ENCODE results near the gene POLD3.
A peak's percentile ranks its signal among the peaks of the same experiment; 100 is the strongest.

The POLD3 gene

GRCh38 chr11:74592063-74592440 lies 330 bp upstream of the POLD3 start:
- no peaks in the 10 kb centered on the region for H3K9me3 ChIP-seq (replicated peaks; ENCODE audit: low read length)
- H3K4me2 ChIP-seq (ENCODE audit: low read length): peak overlapping the region; percentile 95
- peaks cover 4% of the 10 kb centered on the region for H3K36me3 ChIP-seq (ENCODE audit: insufficient read depth, low read length)
- peak overlapping the region; percentile 93 for H3K4me3 ChIP-seq (ENCODE audit: low read length)
- H3K27me3 ChIP-seq (ENCODE audit: control insufficient read depth, insufficient read depth, low read length): peaks cover 6% of the 10 kb centered on the region
- peak overlapping the region; percentile 94 for H3K9ac ChIP-seq (ENCODE audit: low read depth, low read length)
- H3K4me1 ChIP-seq (ENCODE audit: control insufficient read depth, insufficient read depth, low read length): peaks cover 6% of the 10 kb centered on the region

DNA sequence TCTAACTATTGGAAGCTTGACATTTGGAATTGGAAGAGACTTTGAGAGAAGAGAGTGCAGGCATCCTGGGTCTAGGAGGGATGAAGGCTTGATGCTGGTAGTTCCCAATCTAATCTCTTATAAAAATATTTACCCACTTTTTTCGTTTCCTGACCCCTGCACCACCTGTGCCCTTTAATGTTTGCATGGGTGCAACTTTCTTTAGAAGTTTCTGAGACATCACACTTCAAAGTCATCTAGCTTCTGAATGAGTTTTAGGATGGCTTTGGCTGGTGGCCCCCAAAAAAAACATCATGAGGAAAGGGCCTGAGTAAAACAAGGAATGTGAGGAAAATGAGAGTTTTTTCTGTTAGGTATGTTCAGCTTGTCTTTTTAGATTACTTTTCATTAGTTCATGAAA lies 1.1 kb downstream of the POLD3 start:
- Histone ChIP-seq H3K4me1 (ENCODE audit: control insufficient read depth, insufficient read depth, low read length) (peaks cover 6% of the 10 kb centered on the region), H3K4me3 (ENCODE audit: low read length) (peak overlapping the region; percentile 93), H3K27me3 (ENCODE audit: control insufficient read depth, insufficient read depth, low read length) (no peaks in the 10 kb centered on the region), H3K9ac (ENCODE audit: low read depth, low read length) (peak overlapping the region; percentile 94), H3K36me3 (ENCODE audit: insufficient read depth, low read length) (peaks cover 5% of the 10 kb centered on the region), H3K4me2 (ENCODE audit: low read length) (peak overlapping the region; percentile 95), H3K9me3 (replicated peaks; ENCODE audit: low read length) (no peaks in the 10 kb centered on the region)

DNA sequence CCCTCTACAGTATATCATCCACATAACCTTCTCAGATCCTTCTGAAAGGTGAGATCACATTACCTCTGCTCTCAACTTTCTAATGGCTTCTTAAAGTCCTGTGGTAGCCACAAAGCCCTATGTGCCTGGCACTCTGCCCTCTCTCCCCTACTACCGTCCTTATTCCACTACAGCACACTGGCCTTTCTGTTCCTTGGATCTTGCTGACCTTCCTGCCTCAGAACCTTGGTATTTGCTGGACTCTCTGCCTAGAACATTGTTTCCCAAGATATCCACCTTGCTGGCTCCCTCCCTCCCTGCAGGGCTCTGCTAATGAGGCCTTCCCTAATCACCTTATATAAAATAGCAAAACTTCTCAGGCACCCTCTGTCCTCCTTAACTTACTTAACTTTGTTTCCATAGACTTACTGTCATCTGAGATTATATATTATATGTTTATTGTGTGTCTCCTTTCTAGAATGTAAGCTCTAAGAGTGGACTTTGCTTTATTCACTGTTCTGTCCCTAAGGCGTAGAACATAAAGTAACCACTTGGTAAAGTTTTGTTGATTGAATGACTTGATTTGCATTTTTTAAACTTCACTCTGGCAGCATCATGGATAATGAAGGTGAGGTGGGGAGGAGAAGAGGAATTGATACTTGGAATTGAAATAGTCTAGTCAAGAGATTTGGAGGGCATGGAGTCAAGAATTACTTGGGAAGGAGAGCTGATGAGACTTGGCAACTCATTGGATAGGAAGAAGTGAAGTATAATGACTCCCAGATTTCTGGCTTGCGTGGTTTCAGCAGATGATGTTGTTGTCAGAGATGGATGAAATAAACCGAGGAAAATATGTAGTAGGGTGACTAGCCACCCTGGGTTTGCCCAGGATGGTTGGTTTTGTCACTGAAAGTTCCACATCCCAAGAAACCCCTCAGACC lies 10.5 kb downstream of the POLD3 start:
- H3K27me3 ChIP-seq (ENCODE audit: control insufficient read depth, insufficient read depth, low read length): no peaks in the 10 kb centered on the region
- peaks cover 9% of the 10 kb centered on the region for H3K36me3 ChIP-seq (ENCODE audit: insufficient read depth, low read length)
- no peaks in the 10 kb centered on the region for H3K4me1 ChIP-seq (ENCODE audit: control insufficient read depth, insufficient read depth, low read length)
- H3K9me3 ChIP-seq (replicated peaks; ENCODE audit: low read length): no peaks in the 10 kb centered on the region
- no peak overlapping the region for H3K9ac ChIP-seq (ENCODE audit: low read depth, low read length)
- no peak overlapping the region for H3K4me3 ChIP-seq (ENCODE audit: low read length)
- H3K4me2 ChIP-seq (ENCODE audit: low read length): no peak overlapping the region

- H3K4me1 ChIP-seq (ENCODE audit: control insufficient read depth, insufficient read depth, low read length): no peaks in the 10 kb centered on the region
- no peak overlapping the region for H3K4me3 ChIP-seq (ENCODE audit: low read length)
- H3K4me2 ChIP-seq (ENCODE audit: low read length): no peak overlapping the region
- H3K27me3 ChIP-seq (ENCODE audit: control insufficient read depth, insufficient read depth, low read length): no peaks in the 10 kb centered on the region
- peaks cover 9% of the 10 kb centered on the region for H3K36me3 ChIP-seq (ENCODE audit: insufficient read depth, low read length)
- no peaks in the 10 kb centered on the region for H3K9me3 ChIP-seq (replicated peaks; ENCODE audit: low read length)
- H3K9ac ChIP-seq (ENCODE audit: low read depth, low read length): no peak overlapping the region
Measured at GRCh38 chr11:74603845-74604244, 11.5 kb downstream of the POLD3 start.

DNA sequence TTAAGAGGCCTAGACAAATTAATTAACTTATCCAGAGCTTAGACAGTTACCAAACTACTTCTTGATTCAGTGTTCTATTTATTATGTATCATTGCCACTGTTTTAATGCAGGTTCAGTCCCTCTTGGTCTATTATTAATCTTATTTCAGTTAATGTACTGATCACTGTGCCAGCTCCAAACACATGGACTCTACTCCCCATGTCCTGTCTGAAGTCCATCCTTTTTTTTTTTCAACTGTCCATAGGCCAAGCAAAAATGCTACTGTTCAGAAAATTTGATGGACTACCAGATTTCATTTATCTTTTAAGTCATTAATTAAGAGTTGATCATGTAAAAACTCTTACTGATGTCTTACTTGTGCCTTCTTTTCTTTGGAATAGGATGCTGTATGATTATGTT lies 11.9 kb downstream of the POLD3 start:
- H3K4me2 ChIP-seq (ENCODE audit: low read length): no peak overlapping the region
- H3K9me3 ChIP-seq (replicated peaks; ENCODE audit: low read length): no peaks in the 10 kb centered on the region
- no peaks in the 10 kb centered on the region for H3K27me3 ChIP-seq (ENCODE audit: control insufficient read depth, insufficient read depth, low read length)
- no peak overlapping the region for H3K9ac ChIP-seq (ENCODE audit: low read depth, low read length)
- peaks cover 9% of the 10 kb centered on the region for H3K36me3 ChIP-seq (ENCODE audit: insufficient read depth, low read length)
- H3K4me3 ChIP-seq (ENCODE audit: low read length): no peak overlapping the region
- H3K4me1 ChIP-seq (ENCODE audit: control insufficient read depth, insufficient read depth, low read length): no peaks in the 10 kb centered on the region

GRCh38 chr11:74605403-74605802 lies 13.0 kb downstream of the POLD3 start:
- Histone ChIP-seq H3K9ac (ENCODE audit: low read depth, low read length) (no peak overlapping the region), H3K27me3 (ENCODE audit: control insufficient read depth, insufficient read depth, low read length) (no peaks in the 10 kb centered on the region), H3K4me1 (ENCODE audit: control insufficient read depth, insufficient read depth, low read length) (no peaks in the 10 kb centered on the region), H3K36me3 (ENCODE audit: insufficient read depth, low read length) (peaks cover 9% of the 10 kb centered on the region), H3K4me2 (ENCODE audit: low read length) (no peak overlapping the region), H3K4me3 (ENCODE audit: low read length) (no peak overlapping the region), H3K9me3 (replicated peaks; ENCODE audit: low read length) (no peaks in the 10 kb centered on the region)

DNA sequence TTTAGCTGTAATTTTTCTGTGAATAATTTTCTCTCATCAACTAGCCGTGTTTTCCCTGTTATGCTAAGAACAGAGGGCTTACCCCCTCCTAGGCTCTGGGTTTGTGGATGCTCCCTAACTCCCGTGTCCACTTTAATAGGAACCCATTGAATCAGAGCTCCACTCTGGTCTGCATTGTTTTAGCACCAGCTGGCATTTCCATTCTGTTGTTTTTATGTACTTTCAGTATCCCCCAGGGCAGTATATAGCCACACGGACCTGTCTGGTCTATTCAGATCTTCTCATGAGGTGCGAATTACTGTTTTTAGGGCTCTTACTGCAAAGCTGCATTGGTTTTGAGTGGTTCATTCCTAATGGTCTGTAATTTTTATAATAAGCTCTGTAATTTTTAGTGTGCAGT lies 16.0 kb downstream of the POLD3 start:
- Histone ChIP-seq H3K4me1 (ENCODE audit: control insufficient read depth, insufficient read depth, low read length) (peaks cover 5% of the 10 kb centered on the region), H3K4me3 (ENCODE audit: low read length) (no peak overlapping the region), H3K36me3 (ENCODE audit: insufficient read depth, low read length) (peaks cover 15% of the 10 kb centered on the region), H3K9me3 (replicated peaks; ENCODE audit: low read length) (no peaks in the 10 kb centered on the region), H3K27me3 (ENCODE audit: control insufficient read depth, insufficient read depth, low read length) (no peaks in the 10 kb centered on the region), H3K4me2 (ENCODE audit: low read length) (no peak overlapping the region), H3K9ac (ENCODE audit: low read depth, low read length) (no peak overlapping the region)

DNA sequence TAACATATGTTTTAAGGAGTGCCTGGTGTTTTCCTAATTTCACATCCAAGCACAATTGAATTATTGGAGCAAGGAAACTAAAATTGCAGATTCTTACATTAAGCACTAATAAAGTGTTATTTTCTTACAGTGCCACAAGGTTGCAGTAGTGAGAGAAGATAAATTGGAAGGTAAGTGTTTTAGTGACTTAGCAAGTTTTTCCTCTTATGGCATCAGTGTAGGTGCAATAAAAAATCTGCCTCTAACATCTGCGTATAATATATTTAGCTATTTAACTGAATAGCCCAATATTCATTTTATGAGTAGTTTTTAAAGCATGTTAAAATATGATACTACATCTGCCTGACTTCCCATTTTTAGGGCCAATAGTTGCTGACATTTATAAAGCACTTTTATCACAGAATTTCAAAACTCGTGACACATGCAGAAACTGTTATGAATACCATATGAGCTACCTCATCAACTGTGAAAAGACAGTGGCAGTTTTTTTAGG lies 19.0 kb downstream of the POLD3 start:
- H3K36me3 ChIP-seq (ENCODE audit: insufficient read depth, low read length): peaks cover 13% of the 10 kb centered on the region
- H3K4me3 ChIP-seq (ENCODE audit: low read length): no peak overlapping the region
- no peak overlapping the region for H3K9ac ChIP-seq (ENCODE audit: low read depth, low read length)
- H3K4me1 ChIP-seq (ENCODE audit: control insufficient read depth, insufficient read depth, low read length): peaks cover 5% of the 10 kb centered on the region
- peak overlapping the region; percentile 24 for H3K4me2 ChIP-seq (ENCODE audit: low read length)
- no peaks in the 10 kb centered on the region for H3K27me3 ChIP-seq (ENCODE audit: control insufficient read depth, insufficient read depth, low read length)
- H3K9me3 ChIP-seq (replicated peaks; ENCODE audit: low read length): no peaks in the 10 kb centered on the region

GRCh38 chr11:74612877-74613276 lies 20.5 kb downstream of the POLD3 start:
- Histone ChIP-seq H3K9ac (ENCODE audit: low read depth, low read length) (no peak overlapping the region), H3K4me2 (ENCODE audit: low read length) (no peak overlapping the region), H3K4me1 (ENCODE audit: control insufficient read depth, insufficient read depth, low read length) (peaks cover 5% of the 10 kb centered on the region), H3K36me3 (ENCODE audit: insufficient read depth, low read length) (peaks cover 13% of the 10 kb centered on the region), H3K4me3 (ENCODE audit: low read length) (no peak overlapping the region), H3K9me3 (replicated peaks; ENCODE audit: low read length) (no peaks in the 10 kb centered on the region), H3K27me3 (ENCODE audit: control insufficient read depth, insufficient read depth, low read length) (no peaks in the 10 kb centered on the region)

DNA sequence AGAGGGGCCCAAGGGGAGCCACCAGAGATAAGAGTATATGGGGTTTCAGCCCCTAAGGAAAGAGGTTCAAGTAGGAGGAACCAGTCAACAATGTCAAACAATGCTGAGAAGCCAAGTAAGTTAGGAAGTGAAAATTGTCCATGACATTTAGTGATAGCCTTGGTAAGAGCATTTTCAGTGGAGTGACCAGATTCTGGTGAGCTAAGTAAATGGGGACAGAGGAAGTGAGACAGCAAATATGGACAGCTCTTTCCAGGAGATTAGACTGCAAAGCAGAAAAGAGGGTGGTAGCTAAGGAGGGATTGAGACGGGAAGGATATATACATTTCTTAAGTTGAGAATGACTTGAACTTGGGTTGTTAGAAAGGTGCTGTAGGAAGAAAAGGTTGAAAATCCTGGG lies 22.9 kb downstream of the POLD3 start:
- Histone ChIP-seq H3K4me3 (ENCODE audit: low read length) (no peak overlapping the region), H3K9ac (ENCODE audit: low read depth, low read length) (no peak overlapping the region), H3K4me2 (ENCODE audit: low read length) (no peak overlapping the region), H3K36me3 (ENCODE audit: insufficient read depth, low read length) (peaks cover 18% of the 10 kb centered on the region), H3K9me3 (replicated peaks; ENCODE audit: low read length) (no peaks in the 10 kb centered on the region), H3K27me3 (ENCODE audit: control insufficient read depth, insufficient read depth, low read length) (no peaks in the 10 kb centered on the region), H3K4me1 (ENCODE audit: control insufficient read depth, insufficient read depth, low read length) (peaks cover 5% of the 10 kb centered on the region)

DNA sequence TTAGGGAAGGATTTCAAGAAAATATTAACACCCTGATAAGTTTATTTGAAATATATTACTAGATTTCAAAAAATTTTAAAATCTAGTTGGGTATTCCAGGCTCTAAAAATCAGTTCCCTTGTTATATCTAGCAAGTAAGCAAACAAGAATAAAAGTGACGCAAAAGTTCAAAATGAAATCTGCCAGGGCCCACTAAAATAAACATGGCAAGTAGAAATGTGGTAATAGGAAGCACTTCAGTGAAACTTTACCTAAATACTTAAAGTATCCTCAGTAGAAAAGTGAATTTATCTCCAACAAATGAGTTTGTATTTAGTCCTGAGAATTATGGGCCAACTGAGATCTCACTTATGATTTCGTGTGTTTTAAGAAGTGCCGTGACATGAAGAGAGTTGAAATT lies 23.6 kb downstream of the POLD3 start:
- H3K4me3 ChIP-seq (ENCODE audit: low read length): no peak overlapping the region
- H3K36me3 ChIP-seq (ENCODE audit: insufficient read depth, low read length): peaks cover 18% of the 10 kb centered on the region
- H3K27me3 ChIP-seq (ENCODE audit: control insufficient read depth, insufficient read depth, low read length): no peaks in the 10 kb centered on the region
- no peak overlapping the region for H3K9ac ChIP-seq (ENCODE audit: low read depth, low read length)
- no peak overlapping the region for H3K4me2 ChIP-seq (ENCODE audit: low read length)
- H3K9me3 ChIP-seq (replicated peaks; ENCODE audit: low read length): no peaks in the 10 kb centered on the region
- peaks cover 5% of the 10 kb centered on the region for H3K4me1 ChIP-seq (ENCODE audit: control insufficient read depth, insufficient read depth, low read length)

GRCh38 chr11:74620531-74620930 lies 28.1 kb downstream of the POLD3 start:
- Histone ChIP-seq H3K9ac (ENCODE audit: low read depth, low read length) (no peak overlapping the region), H3K4me1 (ENCODE audit: control insufficient read depth, insufficient read depth, low read length) (no peaks in the 10 kb centered on the region), H3K9me3 (replicated peaks; ENCODE audit: low read length) (no peaks in the 10 kb centered on the region), H3K36me3 (ENCODE audit: insufficient read depth, low read length) (peaks cover 5% of the 10 kb centered on the region), H3K27me3 (ENCODE audit: control insufficient read depth, insufficient read depth, low read length) (no peaks in the 10 kb centered on the region), H3K4me3 (ENCODE audit: low read length) (no peak overlapping the region), H3K4me2 (ENCODE audit: low read length) (no peak overlapping the region)

Measured in skeletal muscle satellite cell (primary cell).